GM19468 (cell line): ENCODE measurements around the gene ZMYM4.

ENCODE experiments used
- ATAC-seq: cut with Tn5 transposase; IDR thresholded peaks from one replicate; pipeline ENCODE4 v1.9.1; 2021; ENCODE audit warnings: mild to moderate bottlenecking, moderate library complexity, moderate number of reproducible peaks; ENCODE audit not compliant: unreplicated experiment; ENCODE audit errors: extremely low read depth

ZMYM4 gene

DNA sequence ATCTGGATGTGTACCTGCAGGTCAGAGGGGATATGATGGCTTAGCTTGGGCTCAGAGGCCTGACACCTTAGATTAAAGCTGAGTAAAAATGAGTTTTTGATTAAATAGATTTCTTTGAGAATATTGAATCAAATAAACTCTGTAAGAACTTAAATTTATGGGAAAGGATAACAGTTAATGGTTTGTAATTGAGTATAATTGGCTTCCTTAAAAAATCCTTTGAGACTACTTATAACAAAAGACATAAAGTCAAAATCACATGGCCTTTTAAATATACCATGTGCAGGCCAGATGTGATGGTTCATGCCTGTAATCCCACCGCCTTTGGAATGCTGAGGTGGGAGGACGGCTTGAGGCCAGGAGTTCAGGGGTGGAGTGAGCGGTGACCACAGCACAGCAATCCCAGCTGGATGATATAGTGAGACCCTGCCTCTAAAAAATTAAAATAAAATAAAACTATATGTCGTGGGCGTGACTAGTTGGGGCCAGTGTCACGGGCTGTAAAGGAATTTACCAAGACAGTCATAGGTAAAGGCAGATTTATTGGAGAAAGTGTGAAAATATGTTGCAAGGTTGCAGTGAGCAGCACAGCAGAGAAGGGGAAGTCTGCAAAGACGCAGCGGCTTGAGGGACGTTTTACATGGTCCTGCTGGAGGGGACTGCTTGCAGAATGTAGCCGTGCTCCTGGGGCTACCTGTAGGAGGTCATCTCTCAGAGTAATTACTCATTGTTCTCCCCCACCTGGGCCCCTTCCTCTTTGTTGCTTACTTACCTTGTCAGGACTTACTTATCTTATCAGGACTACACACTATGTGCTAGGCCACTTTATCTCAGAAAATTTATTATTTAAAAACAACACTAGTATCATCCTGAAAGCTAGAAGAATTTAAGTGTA, 122.3 kb downstream of the ZMYM4 start:
- no peak for ATAC-seq

DNA sequence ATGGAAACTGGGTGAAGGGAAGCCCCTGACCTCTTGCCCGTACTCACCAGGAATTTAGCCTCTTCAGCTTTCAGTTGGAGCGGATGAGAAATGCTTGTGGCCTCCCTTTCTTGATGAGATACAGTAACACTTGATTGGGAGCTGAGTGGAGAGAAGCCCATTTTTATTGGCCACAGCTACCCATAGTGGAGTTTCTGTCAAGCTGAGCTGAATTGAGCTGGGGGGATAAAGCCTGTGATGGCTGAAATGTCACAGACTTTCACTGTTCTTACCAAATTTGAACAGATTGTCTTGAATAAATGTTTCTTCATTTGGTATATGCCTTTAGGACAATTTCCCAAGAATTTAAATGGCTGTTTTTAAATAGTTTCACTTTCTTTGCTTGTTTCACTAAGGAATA, 125.9 kb downstream of the ZMYM4 start:
- ATAC-seq, result no peak

DNA sequence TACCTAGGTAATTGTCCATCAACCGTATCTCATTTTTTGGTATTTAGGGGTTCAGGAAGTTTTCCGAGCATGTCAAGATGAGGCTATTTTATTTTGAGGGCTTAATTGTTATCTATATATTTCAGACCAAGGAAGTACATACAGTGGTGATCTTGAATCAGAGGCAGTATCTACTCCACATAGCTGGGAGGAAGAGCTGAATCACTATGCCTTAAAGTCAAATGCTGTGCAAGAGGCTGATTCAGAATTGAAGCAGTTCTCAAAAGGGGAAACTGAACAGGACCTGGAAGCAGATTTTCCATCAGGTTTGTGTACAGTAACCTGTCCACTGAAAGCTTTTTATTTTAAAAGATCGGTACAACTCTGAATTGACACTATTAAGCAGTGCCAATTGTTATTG, 130.2 kb downstream of the ZMYM4 start:
- ATAC-seq, result no peak

DNA sequence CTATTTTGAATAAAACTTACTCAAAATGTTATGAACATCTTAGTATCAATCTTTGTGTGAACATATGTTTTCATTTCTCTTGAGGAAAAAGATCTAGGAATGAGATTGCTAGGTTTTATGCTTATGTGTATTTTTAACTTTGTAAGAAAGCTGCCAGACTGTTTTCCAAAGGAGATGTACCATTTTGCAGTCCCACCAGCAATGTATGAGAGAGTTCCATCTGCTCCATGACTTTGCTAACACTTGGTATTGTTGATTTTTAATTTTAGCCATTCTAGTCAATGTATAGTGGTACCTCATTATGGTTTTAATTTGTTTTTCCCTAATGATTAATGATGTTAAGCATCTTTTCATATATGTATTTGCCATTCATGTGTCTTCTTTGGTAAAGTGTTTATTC, 132.5 kb downstream of the ZMYM4 start:
- no peak for ATAC-seq

DNA sequence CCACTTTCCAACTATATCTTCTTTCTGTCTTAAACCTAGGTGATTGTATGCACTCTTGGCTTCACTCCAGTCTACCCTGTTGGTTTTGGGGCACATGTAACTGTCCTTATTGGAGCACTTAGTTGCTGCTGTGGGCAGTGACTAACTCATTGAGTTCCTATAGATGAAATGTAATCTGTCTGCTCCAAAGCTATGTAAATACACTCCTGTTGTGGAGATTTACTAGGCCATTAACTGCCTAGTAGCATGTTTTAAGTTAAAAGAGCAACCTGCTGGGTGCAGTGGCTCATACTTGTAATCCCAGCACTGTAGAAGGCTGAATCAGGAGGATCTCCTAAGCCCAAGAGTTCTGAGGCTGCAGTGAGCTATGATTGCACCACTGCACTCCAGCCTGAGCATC, 137.6 kb downstream of the ZMYM4 start:
- no peak for ATAC-seq

DNA sequence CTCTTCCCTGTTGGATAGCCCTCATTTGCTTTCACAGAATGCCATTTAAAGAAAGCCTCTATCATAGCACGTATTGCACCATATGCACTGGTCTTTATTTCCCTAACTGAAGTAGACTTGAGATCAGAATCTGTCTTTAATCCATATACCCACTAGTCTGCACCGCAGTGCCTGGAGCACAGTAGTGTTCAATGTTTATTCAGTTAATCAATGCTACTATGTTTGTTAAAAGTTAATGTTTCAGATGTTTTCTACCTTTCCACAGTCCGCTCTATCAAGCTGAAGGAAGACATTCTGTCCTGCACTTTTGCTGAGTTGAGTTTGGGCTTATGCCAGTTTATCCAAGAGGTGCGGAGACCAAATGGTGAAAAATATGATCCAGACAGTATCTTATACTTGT, 139.2 kb downstream of the ZMYM4 start:
- ATAC-seq, result no peak

DNA sequence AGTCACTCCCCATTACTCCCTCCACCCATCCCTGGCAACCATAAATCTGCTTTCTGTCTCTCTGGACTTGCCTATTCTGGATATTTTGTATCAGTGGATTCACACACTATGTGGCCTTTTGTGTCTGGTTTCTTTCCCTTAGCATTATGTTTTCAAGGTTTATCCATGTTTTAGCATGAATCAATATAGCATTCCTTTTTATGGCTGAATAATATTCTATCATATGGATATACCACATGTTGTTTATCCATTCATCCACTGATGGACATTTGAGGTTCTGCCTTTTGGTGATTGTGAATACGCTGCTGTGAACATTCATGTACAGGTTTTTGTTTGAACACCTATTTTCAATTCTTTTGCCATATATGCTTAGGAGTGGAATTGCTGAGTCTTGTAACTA, 140.4 kb downstream of the ZMYM4 start:
- no peak for ATAC-seq

DNA sequence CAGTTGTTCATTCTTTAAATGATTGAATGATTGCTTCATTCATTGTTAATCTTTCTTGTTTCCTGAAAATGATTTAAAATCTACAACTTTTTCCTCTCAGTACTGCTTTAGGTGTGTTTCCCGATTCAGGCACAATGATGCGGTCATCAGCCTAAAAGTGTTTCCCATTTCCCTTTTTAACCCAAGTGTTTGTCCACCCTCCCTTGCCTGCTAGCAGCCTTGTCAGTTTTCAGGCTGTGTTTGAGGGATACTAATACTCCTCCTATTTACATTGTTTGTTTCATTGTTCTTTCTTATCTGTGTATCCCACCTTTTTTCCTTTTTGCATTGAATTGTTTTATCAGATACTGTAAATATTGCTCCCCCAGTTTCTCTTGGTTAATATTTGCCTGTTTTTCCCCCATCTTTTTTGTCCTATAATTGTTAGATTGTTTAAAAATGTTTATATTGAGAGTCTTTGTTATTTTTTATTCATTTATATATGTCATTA, 157.6 kb downstream of the ZMYM4 start:
- no peak for ATAC-seq

DNA sequence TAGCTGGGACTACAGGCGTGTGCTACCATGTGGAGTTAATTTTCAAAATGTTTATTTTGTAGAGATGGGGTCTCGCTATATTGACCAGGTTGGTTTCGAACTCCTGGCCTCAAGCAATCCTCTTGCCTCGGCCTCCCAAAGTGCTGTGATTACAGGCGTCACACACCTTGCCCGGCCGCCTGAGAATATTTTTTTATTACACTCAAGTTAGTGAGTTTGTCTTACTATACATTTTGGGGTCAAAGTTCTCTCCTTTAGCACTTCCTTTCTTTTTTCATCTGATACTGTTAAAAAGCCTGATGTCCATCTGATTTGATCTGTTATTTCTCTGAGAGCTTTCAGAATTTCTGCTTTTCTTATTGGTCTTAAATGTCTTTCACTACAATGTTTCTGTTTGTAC, 159.9 kb downstream of the ZMYM4 start:
- no peak for ATAC-seq

DNA sequence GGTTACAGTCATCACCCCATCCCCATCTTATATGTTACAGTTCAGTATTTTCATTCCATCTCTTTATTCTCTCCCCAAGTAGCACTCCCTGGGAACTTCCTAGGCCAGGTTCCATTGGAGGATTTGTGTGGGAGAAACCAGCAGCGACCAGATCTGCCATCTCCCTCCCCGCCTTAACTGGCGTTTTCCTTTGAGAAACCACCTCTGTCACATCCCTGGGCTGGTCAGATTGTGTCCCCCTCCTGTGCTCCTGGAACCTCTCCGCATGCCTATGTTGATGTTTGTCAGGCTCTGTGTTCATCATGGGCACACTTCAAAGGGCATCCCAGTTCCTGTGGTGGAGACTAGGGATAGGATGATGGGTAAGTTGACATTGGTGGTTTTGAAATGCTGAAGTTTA, 162.3 kb downstream of the ZMYM4 start:
- ATAC-seq, result no peak

DNA sequence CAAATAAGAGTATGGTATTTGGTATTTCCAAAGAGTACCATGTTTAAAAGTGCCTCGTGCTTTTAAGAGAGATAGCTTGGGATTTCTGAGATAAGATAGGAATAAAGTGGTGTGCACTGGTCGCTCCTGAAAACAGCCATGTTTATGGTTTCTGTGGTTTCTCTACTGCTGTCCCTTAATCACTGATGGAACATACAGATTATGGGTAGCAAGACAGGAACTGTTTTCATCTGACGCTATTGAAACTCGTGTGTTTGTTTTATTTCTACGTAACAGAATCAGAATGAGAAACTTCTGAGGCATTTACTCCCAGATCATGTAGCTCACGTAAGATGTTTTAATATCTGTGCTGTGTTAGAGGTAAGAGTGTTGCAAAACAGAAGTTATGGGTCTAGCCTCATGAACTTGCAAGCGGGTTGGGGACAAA, 162.7 kb downstream of the ZMYM4 start:
- ATAC-seq, result no peak

DNA sequence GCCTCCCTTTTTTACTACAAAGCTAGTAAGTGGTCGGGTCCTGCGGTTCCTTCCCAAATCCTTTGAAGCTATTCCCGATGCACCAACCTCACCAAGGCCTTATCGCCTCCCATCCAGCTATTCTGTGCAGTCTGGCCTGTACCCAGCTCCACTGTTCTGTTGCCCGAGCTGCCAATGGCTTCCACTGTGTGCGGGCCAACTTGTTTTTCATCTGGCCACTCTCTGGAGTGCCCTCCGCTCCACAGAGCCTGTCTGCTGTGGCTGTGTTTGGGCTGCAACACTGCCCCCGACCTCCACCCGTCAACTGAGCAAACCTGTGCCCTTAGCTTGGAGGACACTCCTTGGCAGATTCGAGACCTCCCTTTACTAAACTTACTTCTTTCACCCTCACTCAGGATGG, 163.7 kb downstream of the ZMYM4 start:
- ATAC-seq, result no peak

DNA sequence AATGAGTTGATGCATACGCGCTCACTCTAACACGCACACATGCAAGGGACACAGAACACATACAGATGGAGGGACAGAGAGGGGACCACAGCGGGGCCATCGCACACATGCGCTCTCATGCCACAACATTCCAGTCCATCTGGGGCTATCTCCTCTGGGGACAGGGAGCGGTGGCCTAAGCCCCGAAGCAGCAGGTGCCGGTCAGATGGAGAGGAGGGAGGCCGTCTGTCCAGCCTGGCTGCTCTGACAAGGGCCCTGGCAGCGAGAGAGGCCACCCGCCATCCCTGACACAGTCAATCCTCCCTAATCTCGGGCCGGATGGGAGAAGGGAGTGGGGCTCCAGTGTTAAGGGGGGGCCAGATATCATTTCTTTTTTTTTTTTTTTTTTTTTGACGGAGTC, 165.2 kb downstream of the ZMYM4 start:
- ATAC-seq, result no peak

DNA sequence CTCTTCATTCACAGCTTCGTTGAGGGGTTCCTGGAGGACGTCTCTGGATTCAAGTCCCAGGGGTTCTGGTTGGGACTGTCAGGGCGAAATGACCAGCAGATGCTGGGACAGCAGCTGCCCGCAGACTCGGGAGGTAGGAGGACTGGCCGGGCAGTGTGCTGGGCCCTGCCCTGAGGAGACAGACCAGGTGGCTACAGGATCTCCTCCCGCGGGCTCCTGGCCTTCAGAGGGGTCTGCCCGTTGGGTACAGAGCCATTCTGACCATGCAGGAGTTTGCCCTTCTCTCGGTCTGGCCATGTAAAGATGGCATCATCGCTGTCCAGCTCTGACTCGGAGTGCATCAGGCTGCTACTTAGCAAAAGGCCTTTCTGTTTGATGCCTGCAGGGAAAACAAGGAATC, 166.2 kb downstream of the ZMYM4 start:
- ATAC-seq, result no peak

DNA sequence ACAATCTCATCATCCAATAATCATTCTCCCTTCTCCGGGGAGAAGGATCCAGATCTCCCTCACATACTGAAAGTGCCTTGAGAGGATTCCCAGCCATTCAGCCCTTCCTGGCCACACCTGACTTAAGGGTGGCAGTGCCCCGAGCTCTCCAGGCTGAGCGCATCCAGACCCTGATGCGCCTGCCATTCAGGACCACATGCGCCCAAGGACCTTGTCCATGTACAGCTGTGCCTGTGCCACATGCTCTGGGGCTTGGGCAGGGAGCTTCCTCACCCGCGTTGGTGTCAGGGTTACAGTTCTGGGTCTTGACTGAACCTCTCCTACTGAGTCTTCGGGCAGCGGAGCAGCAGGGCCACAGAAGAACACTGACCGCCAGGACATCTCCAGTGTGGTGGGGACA, 167.6 kb downstream of the ZMYM4 start:
- no peak for ATAC-seq

DNA sequence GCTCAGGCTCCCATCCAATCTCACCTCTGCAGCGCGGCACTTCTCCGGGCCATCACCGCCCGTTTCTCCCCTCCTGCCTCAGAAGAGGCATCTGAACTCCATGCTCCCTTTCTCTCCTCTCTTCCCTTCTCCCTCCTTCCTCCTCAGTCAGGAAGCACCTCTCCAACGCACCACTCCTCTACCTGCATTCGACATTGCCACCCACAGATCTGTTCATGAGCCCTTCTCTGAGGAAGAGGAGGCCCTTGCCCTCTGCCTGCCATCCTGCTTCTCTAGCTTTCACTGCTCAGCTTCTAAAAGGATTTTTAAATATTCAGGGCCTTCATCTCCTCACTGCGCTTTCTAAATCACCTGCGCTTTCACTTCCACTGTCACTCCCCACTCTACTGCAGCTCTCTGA, 168.7 kb downstream of the ZMYM4 start:
- no peak for ATAC-seq

DNA sequence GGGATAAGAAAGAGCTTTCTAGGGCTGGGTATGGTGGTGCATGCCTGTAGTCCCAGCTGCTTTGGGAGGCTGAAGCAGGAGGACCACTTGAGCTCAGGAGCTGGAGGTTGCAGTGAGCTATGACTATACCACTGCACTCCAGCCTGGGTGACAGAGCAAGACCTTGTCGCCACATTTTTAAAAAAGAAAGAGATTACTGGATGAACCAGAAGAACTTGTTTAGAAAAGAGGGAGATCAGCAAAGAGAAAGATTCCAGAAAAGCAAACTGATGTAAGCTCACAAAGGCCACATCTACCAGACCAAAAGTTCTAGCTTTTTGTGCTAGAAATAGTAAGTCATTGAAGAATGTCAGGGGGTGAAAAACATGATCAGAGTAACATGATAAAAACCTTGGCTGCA, 171.1 kb downstream of the ZMYM4 start:
- ATAC-seq, result no peak

DNA sequence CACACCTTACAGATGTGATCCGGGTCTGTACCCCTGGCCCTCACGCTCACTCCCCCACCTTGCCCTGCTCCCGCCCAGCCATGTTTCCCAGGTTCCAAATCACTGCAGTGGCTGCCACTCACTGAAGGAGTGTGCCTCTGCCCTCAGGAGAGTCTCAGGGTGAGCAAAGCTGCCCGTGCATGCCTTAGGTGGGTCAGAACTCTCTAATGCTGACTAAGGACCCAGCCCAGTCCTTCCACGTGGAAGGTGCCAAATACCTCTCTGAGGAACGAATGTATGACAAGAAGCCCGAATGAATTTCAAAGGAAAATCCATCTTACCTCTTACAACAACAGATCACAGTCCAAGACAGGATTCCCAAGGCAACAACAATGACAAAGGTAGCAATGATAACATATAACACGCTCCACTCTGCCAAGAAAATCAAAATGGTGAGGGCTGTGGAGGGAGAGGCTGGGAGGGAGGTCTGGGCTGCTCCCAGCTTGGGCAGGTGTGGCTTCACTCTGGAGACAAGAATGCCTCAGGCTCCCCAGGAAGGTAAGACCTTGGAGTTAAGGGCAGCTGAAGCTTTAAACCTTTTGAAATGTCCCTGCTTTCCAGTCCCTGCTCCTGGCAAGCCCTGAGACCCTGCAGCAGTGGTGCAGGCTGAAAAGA, 173.5 kb downstream of the ZMYM4 start:
- no peak for ATAC-seq

DNA sequence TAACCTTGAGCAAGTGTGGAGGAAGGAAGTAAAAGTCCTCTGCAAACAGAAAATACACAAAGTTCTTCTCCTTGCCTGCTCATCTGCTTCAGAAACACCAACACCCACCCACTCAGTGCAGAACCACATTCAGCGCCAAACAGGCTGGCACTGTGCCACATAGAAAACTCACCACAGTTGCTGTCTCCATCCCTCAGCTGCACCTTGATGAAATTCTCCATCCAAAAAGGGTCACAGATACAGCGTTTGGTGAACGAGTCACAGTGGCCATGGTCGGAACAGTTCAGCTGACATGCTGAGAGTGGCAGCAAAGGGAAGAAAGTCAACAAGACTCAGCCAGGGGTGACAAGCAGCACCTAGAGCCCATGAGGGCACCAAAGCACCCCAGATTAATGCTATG, 174.2 kb downstream of the ZMYM4 start:
- ATAC-seq, result no peak

DNA sequence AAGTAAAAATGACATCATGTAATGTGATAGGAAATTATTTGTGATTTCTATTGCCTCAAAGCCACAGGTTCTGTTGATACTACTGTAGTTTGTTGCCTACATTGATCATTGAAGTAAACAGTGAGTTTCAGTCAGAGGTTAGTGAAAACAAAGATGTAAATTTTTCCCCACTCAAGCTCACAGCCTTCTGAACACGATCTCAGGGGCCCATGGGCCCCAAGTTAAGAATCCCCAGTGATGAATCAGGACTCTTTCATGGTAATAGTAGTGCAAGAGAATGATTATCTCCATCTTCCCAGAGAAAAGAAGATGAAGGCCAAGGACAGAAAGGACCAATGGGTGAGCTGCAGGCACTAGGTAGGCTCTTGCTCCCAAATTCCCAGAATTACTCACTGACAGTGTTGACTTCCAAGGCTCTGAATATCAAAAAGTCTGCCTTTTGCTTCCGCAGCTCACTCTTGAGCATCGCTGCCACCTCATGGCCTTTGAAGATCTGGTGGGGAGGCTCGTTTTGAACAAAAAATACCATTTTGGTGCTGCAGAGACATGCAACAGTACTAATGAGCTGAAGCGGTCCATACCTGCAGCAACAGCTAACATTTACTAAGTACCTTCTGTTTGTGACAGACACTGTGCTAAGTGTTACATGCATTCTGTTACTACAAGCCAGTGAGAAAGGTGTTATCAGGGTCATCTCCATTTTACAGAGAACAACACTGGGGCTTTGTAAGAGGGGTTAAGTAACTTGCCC, 175.4 kb downstream of the ZMYM4 start:
- ATAC-seq, result no peak

DNA sequence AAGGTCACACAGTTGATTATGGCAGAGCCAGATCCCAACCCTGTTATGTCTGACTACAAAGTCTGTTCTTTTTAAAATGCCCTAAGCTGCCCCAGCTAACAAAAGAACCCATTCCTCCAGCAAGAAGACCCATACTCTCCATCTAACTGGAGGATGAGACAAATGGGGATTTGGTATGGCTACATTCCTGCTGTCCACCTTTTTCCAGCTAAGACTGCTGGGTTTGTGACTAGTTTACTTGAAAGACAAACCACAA, 175.9 kb downstream of the ZMYM4 start:
- no peak for ATAC-seq
